ENCODE measurements around the gene NAGA. TPM values are rescaled to one million over a fixed set of nuclear protein-coding genes. Genes with fewer than 3 reads are reported as not detected.
"Not testable (repeated sequence)": the region's sequence is repeated elsewhere in the genome, so short reads cannot be mapped to it uniquely, and the experiment has no call there.

The NAGA gene
- total RNA-seq, 4 donors from 2014 or later = 26.2 to 40.9 (median 33.7) TPM

DNA sequence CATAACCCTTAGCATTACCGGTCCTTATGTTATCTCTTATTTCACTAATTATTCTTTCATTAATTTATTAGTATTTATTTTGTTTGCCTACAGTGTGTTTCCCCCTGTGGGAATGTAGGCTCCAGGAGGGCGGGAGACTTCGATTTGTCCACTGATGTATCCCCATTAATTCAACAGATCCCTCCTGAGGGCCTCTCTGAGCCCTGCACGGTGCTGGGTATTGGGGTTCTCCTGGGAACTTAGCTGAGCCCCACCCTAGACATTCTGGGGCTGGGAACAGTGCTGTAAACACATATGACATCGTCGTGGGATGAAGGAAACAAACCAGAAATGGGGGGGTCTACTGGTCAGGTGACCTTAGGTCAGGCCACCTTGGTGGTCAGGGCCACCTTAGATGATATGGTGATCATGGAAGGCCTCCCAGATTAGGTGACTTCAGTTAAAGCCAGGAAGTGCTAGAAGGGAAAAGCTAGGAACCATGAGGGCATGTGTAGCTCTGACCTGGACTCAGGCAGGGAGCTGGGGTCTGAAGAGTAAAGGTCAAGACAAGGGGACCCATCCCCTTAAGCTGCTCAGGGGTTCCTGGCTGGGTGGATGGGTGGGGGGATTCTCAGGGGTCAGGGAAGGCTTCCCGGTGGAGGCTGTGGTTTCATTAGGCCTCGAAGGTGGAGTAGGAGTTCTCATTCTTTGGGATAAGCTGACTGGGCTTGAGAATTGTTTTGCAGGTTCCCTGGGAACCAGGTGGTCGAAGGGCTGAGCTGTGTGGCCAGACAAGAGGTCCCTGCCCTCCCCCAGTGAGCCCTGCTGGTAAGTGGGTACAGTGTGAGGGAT is 4.4 kb upstream of the NAGA start:
- Histone ChIP-seq H3K4me1 (peaks cover 49 to 76% (median 69%) of the 10 kb centered on the region in 4 donors), H3K27ac (replicated peaks in 1 of 4) (peak overlapping the region; percentile 91 to 92 (median 92)), H3K27me3 (no peaks in the 10 kb centered on the region), H3K4me3 (peak overlapping the region; percentile 71 to 82 (median 76)), H3K36me3 (peaks cover 0 to 21% (median 17%) of the 10 kb centered on the region in 4 donors), H3K9me3 (no peaks in the 10 kb centered on the region)
- intact Hi-C loops (cut with DNase I) = no loop called here
- DNase-seq (ENCODE audit: extremely low spot score) = no peak
- 71% methylated on average over 9 of the region's 9 CpGs for WGBS
- TF ChIP-seq EP300 (IDR thresholded peaks at IDR 0.05) = no peak
- no peak for TF ChIP-seq POLR2A (IDR thresholded peaks at IDR 0.05; ENCODE audit: low read depth)
- no peak for TF ChIP-seq POLR2AphosphoS5 (IDR thresholded peaks at IDR 0.05)
- TF ChIP-seq, protein P1, sequence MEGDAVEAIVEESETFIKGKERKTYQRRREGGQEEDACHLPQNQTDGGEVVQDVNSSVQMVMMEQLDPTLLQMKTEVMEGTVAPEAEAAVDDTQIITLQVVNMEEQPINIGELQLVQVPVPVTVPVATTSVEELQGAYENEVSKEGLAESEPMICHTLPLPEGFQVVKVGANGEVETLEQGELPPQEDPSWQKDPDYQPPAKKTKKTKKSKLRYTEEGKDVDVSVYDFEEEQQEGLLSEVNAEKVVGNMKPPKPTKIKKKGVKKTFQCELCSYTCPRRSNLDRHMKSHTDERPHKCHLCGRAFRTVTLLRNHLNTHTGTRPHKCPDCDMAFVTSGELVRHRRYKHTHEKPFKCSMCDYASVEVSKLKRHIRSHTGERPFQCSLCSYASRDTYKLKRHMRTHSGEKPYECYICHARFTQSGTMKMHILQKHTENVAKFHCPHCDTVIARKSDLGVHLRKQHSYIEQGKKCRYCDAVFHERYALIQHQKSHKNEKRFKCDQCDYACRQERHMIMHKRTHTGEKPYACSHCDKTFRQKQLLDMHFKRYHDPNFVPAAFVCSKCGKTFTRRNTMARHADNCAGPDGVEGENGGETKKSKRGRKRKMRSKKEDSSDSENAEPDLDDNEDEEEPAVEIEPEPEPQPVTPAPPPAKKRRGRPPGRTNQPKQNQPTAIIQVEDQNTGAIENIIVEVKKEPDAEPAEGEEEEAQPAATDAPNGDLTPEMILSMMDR (IDR thresholded peaks at IDR 0.05) = no peak

DNA sequence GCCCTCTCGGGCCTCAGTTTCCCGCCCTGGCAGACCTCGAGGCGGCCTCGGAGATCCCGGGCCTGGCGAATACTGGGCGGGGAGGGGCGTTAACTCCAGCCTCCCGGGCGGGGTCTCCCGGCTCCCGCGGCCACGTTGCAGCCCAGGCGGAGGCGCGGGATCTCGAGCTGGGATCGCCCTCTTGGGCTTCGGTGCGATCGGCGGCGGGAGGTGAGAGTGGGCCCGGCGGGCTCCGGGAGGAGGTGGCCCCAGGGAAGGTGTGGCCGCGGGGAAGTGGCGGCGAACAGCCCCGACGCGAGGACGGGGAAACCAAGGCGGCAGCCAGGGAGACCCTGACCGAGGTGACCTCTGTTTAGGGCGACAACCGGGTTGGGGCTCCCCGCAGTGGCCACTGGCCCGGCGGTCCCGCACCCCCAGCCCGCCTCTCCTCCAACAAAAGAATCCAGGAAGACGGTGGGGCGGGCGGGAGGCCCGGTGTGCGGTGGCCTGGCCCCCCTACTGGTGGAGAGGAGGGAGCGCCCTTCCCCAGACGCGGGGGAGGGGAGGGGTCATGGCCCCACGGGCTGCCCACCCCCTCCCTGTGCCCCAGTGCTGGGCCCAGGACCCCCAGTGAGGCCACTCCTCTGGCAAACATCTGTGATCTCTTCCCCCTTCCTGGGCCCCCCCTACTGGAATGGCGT is 3.7 kb upstream of the NAGA start, which contains the start of gene PHETA2:
PHETA2 (plus strand) TSS at position 117 of the 680 bp plus-strand sequence. CDS start 3,046 bp downstream, outside the sequence.
- TF ChIP-seq POLR2AphosphoS5 (IDR thresholded peaks at IDR 0.05) = peak; percentile 36 to 52
- peak; percentile 3 for TF ChIP-seq EP300 (IDR thresholded peaks at IDR 0.05)
- TF ChIP-seq, protein P1 (IDR thresholded peaks at IDR 0.05) = peak; percentile 24 to 54 (median 31)
- TF ChIP-seq POLR2A (IDR thresholded peaks at IDR 0.05; ENCODE audit: low read depth) = no peak
- H3K9me3 ChIP-seq = no peaks in the 10 kb centered on the region
- WGBS = 8% methylated on average over 1 of the region's 55 CpGs
- H3K36me3 ChIP-seq = peaks cover 0 to 21% (median 17%) of the 10 kb centered on the region in 4 donors
- DNase-seq (ENCODE audit: extremely low spot score) = no peak
- H3K27ac ChIP-seq (replicated peaks in 1 of 4) = peak within 1 kb of the TSS; percentile 91 to 92 (median 92)
- H3K4me1 ChIP-seq = peaks cover 55 to 84% (median 76%) of the 10 kb centered on the region in 4 donors
- no peaks in the 10 kb centered on the region for H3K27me3 ChIP-seq
- intact Hi-C loops (cut with DNase I) = no loop called here
- peak within 1 kb of the TSS; percentile 71 to 82 (median 76) for H3K4me3 ChIP-seq

DNA sequence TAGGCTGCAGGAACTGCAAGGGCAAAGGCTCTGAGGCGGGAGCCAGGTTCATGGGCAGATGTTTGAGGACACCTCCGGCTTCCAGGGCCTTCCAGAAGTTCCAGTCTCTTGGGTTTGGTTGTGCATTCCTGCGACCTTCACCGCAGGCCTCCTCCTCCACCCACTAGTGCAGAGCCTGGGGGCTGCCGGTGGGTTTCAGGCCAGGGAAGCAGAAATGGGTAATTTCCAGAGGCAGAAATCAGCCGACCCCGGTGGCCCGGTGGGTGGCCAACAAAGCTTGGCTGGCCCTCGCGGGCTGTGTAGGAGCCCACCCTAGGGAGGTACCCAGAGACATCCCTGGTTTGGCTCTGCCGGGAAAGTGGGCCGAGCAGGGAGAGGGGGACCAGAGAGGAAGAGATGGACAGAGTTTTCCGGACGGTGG is 3.0 kb upstream of the NAGA start:
- Histone ChIP-seq H3K36me3 (peaks cover 0 to 21% (median 17%) of the 10 kb centered on the region in 4 donors), H3K4me3 (peak overlapping the region; percentile 71 to 82 (median 76)), H3K4me1 (peaks cover 52 to 84% (median 75%) of the 10 kb centered on the region in 4 donors), H3K9me3 (no peaks in the 10 kb centered on the region), H3K27ac (replicated peaks in 1 of 4) (peak overlapping the region; percentile 91 to 92 (median 92)), H3K27me3 (no peaks in the 10 kb centered on the region)
- 65% methylated on average over 14 of the region's 14 CpGs for WGBS
- no peak for DNase-seq (ENCODE audit: extremely low spot score)
- intact Hi-C loops (cut with DNase I) = no loop called here
- TF ChIP-seq POLR2A (IDR thresholded peaks at IDR 0.05; ENCODE audit: low read depth) = no peak

DNA sequence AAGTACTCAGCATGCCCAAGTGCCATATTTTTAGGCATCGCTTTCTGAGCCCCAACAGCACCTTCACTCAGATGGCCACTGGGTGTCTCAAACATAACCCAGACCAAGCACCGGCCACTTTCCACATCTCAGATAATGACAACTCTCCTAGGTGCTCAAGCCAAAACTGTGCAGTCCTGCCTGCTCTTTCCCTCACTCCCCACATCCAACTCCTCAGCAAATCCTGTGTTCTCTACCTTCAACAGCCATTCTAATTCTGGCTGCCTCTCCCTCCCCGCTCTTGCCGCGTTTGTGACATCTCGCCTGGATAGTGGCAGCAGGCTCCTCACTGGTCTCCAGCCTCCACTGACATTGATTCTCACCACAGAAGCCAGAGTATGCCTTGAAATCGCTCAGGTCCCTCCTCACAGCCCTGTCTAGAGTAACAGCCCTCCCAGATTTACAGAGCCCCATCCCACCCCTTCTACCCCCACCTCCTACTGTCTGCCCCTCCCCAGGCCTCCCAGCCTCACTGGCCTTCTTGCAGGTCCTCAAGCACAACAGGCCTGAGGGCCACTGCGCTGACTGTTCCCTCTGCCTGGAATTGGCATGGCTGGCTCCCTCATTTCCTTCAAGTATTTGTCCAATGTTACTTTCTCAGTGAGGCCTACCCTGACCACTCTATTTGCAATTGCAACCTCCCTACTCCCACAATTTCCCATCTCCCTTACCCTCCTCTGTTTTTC is 2.2 kb upstream of the NAGA start:
- H3K4me1 ChIP-seq = peaks cover 44 to 77% (median 68%) of the 10 kb centered on the region in 4 donors
- 86% methylated on average over 8 of the region's 8 CpGs for WGBS
- no peaks in the 10 kb centered on the region for H3K9me3 ChIP-seq
- H3K27ac ChIP-seq (replicated peaks in 1 of 4) = peak overlapping the region in 2 of 4 donors; percentile 3 to 41
- peaks cover 3 to 26% (median 21%) of the 10 kb centered on the region in 4 donors for H3K36me3 ChIP-seq
- H3K27me3 ChIP-seq = no peaks in the 10 kb centered on the region
- intact Hi-C loops (cut with DNase I) = no loop called here
- H3K4me3 ChIP-seq = no peak overlapping the region
- TF ChIP-seq, protein P1 (IDR thresholded peaks at IDR 0.05) = no peak
- TF ChIP-seq POLR2AphosphoS5 (IDR thresholded peaks at IDR 0.05) (no peak), POLR2A (IDR thresholded peaks at IDR 0.05; ENCODE audit: low read depth) (no peak), EP300 (IDR thresholded peaks at IDR 0.05) (no peak)
- DNase-seq (ENCODE audit: extremely low spot score) = no peak

DNA sequence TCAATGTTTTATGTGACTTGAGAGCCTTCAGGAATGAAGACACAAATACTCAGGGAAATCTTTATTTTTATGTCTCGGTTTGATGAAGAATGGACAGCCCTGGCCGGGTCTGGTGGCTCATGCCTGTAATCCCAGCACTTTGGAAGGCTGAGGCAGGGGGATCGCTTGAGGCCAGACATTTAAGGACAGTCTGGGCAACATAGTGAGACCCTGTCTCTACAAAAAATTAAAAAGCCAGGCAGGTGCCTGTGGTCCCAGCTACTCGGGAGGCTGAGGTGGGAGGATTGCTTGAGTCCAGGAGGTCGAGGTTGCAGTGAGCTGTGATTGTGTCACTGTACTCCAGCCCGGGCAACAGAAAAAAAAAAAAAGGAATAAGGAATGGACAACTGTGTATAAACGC is 896 bp upstream of the NAGA start:
- Histone ChIP-seq H3K4me1 (peaks cover 41 to 67% (median 58%) of the 10 kb centered on the region in 4 donors), H3K27ac (replicated peaks in 1 of 4) (peak overlapping the region; percentile 92 to 95 (median 92)), H3K36me3 (peaks cover 14 to 26% (median 23%) of the 10 kb centered on the region in 4 donors), H3K4me3 (peak overlapping the region; percentile 65 to 92 (median 77))
- DNase-seq (ENCODE audit: extremely low spot score); intact Hi-C loops (cut with DNase I); H3K27me3 ChIP-seq; H3K9me3 ChIP-seq: not testable (repeated sequence)
- 58% methylated on average over 7 of the region's 7 CpGs for WGBS

All from esophagus muscularis mucosa (tissue), 4 donors.